ENCODE measurements around the gene CCDC9B.

Gene CCDC9B

DNA sequence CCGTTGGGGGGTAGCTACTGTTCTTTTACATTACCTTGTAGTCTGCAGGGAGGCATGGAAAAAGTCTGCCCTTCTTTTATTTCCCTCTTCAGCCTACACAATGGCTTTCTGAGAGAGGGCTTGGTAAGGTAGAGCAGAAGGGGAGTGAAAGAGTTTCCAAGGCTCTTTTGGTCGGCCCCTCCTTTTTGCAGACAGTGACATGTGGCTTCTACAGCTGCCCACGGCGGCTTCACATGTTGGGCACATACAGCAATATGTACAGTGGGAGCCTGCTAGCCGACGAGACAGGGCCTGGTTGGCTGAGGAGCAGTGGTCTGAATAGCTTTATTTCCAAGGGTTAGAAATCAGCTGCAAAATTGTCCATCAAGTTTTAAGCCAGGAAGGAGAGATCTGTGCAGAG lies 13.3 kb downstream of the CCDC9B start:
- DNase-seq, result no peak

DNA sequence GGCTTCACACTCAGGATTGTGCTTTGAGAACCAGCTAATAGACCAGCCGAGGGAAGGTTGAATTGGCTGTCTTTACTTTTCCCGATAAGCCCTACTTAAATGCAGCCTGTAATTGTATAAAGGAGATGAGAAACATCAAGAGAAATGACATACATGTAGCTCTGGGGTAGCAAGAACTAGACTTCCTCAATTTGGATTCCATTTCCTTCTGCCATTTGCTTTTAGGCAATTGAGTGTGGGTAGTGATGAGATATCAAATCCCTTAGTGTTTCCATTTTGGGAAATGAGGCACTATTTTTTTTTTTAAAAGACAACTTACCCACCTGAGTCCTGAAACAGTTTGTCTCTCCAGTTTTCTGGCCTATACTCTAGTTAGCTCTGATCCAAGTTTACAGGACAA lies 15.0 kb downstream of the CCDC9B start:
- no peak for DNase-seq

DNA sequence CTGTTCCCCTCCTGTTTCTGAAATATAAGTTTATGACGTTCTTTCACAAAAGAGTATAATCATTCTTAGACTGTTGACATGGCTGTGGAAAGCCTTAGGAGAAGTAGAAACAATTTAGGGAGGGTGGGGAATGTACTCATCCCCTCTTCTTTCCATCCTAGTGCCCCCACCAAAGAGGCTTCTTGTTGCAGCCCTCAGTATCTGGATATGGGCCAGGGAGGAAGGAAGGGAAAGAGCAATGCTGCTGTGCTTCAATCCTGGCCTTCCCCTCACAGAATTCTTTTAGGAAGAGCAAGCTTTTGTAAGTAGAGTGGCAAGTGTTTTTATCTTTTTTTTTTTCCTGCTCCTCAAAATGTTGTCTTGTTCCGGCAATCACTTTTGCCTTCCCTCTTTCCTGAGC lies 15.6 kb downstream of the CCDC9B start:
- no peak for DNase-seq

DNA sequence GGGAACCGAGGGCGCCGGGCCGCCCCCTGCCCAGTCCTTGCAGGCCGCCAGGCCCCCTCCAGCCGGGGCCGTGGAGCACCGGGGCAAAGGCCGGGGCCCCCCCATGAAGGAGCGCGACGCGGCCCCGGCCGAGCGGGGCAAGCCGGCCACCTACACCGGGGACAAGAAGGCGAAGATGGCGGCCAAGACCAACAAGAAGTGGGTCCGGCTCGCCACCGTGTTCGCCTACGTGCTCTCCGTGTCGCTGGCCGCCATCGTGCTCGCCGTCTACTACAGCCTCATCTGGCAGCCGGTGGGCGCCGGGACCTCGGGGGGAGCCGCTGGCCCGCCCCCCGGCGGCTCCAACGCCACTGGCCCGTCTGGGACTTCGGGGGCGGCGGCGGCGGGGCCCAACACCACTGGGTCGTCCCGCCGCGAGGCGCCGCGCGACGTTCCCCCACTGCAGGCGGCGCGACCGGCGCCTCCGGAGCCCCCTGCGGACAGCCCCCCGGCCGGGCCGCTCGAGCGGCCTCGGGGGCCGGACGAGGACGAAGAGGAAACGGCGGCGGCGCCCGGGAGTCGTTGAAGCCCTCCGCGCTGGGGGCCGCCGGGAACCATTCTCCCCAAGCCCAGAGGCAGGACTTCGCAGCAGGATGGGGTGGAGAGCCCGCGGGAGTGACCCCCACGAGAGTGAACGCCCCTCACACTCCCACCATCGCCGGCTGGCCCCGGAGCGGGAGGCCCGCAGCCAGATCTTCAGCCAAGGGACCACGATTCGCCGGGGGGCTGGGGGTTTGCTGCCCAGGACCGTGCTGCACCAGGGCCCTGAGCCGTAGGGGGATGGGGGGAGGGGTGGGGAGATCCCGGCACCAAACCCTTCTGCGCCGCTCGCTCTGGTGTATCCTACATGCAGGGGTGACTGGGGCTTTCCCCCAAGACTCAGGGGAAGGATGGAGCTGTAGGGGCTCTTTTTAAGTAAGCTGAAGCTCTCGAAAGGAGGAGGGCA lies 16.5 kb downstream of the CCDC9B start:
- no peak for DNase-seq

DNA sequence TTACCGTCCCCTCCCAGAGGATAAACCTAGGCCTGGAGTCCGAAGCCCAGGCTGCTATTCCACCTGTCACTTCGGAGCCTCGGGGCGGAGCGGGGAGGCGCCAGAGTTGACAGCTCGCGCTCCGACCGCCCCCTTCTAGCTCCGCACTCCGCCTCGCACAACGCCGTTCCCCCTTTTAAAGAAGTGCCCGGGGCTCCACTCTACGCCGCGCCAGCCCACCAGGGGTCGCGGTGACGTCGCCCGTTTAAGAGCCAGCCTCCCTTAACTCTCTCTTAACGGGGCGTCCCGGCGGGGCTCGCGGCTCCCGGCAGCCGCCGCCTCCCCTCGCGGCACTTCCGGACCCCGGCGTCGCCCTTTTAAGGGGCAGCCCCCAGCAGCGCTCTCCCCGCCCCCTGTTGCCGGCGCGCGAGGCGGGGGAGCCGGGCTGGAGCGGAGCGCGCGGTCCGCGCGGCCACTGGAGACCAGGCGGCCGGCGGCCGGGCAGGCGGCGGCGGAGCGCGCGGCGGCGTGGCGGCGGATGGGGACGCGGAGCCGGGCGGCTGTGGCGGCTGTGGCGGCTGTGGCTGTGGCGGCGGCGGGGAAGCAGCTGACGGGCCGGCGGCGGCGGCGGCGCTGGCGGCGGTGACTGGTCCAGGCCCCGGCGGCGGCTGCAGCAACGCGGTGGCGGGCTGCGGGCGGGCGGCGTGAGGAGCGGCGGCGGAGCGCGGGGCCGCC lies 17.3 kb downstream of the CCDC9B start, which contains the start of gene INAFM2:
Gene INAFM2 (plus strand): TSS at position 454 of the 714 bp plus-strand sequence. CDS start 364 bp downstream, outside the sequence.
- DNase-seq, result peak; percentile 95

DNA sequence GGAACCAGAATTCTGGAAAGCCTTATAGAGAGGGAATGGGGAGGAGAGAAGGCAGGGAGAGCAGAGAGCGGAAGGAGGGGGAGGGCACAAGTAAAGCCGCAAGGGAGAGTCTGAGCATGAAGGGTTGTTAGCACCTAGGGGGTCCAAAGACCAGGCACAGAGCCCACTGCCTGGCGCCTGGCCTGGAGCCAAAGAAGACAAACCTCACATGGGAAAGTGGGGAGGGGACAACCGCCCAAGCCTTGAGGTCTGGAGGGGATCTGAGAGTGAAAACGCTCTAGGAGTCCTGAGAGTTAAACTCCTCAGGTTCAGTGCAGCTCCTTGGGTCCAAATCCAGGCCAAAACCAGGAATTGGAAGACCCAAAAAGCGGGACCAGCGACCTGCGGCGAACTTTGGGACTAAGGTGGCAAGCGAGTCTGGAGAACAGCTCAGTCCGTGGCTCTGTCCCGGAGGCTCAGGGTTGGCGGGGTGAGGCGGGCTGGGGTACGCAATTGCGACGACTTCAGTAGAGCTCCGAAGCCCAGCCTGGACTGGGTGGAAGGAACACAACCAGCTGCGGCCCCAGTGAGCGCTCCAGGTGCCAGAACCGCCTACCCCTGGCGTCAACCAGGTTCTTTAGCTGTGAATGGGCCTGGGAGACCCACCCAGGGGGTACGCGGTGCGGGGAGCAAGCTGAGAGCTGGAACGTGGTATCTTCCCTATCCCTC lies 18.1 kb downstream of the CCDC9B start:
- peak; percentile 58 for DNase-seq

DNA sequence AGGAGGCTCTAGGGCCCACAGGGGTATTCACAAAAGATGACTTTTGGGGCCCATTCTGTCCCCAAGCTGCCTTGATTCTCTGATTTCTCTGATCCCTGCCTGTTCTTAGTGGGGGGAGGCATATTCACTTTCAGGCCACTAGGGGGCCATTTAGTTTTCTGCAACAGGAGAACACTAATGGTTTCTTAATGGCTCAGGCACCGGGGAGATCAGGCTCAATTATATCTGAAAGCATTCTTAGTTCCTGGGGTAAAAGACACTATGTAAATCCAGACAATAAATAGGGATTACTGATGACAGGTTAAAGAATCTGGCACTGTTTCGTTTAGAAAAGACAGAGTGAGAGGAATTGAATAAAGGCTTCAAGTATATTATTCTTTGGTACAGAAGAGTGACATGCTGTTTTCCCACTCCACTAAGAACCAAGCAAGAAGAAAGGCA lies 19.8 kb downstream of the CCDC9B start:
- DNase-seq, result peak; percentile 69

DNA sequence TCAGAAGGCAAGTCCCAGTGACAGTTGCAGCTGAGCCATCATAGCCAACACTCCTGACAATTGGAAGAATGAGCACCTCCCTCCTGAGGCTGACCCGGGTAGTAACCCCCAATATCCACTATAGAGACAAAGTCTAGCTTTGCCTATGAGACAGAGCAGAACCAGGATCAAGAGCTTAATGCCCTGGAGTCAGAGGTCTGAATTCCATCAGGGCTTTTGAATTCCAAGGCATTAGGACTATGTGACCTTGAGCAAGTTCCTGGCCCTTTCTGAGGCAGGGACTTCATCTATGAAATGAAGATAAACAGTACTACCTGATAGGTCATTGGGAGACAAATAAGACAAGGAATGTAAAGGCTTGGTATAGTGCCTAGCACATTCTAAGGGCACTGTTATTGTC lies 20.3 kb downstream of the CCDC9B start:
- DNase-seq, result no peak

DNA sequence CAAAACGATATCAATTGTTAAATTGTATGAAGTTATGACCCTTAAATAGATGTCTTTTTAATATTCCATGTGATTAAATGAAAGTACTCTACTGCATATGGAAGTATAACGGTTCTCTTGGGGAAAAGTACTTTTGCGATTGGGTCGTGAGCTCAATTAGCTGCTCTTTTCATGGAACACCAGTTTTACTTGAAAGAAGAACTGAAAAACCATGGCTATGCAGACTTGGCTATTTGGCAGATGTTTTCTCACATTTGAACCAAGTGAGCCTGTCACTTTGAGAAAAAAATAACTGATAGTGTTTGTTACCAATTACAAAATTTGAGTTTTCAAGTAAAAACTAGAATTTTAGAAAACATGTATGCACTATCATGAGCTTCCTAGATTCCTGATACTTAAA lies 23.2 kb downstream of the CCDC9B start:
- no peak for DNase-seq

DNA sequence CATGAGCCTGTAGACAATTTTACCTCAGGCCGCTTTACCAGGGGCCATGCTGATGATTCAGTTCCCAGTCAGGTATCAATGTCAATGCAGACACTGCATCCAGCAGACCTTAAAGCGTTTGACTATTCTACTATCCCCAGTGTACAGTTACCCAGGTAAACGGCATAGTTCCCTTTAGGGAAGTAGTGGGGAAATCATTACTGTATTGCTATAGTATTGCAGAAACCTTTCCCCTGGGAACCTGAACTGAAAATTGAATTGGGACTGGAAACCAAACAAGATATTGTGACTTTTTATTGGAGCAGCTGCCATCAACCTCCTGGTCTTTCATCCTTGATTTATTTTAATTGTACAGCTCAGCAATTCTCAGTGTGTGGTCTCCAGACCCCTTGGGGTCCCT lies 23.8 kb downstream of the CCDC9B start:
- no peak for DNase-seq

DNA sequence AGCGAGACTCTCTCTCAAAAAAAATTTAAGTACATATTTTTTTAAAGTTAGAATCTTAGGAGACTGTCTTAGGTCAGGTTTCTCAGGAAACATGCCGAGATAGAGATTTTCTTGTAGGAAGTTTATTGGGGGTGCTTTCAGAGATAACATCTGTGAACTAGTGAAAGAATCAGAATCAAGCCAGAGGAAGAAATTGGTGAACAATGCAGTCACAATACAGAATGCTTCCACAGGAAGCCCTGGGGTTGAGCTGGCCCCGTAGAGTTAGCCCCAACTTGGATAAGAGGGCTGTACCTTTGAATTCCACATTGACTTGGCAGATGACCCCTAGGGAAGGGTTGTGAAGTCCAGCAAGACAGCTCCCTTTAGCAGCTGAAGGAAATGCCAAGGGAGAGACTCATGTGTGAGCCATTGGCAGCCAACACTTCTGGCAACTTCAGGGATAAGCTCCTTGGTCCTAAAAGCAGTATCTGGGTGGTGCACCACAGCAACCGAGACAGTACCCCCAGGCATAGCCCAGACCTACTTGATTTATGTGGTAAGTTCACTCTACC lies 25.9 kb downstream of the CCDC9B start:
- DNase-seq, result no peak

DNA sequence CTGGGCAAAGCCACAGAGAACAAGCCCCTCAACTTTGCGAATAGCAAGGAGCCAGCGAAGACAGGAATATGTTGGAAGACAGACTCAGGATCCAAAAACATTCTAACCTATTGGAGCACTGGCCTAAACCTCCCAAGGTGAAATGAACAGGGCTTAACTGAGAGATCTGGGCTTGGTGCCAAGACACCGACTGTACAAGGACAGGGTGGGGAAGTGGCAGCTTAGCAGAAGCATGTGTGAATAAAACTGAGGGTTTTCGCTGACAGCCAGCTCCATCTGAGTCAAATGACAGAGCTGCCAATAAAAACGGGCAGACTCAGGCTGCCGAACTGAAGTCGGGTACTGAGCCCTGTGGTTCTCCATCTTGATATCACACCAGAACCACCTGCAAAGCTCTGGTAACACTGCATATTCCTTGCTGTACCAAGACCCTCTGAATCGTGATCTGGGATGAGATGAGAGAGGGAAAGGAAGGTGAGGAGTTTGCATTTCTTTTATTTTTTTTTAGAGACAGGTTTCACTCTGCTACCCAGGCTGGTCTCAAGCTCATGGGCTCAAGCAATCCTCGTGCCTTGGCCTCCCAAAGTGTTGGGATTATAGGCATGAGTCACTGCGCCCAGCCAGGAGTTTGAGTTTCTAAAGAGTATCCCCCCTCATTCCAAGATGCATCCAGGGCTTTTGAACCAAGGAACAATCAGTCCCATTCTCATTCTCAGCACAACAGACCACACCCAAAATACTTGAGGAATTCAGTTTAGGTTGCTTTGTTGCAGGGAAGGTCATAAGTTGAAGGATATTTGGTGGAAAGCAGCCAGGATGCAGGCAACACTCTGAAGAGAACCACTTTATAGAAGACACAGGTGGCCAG lies 27.0 kb downstream of the CCDC9B start:
- no peak for DNase-seq

DNA sequence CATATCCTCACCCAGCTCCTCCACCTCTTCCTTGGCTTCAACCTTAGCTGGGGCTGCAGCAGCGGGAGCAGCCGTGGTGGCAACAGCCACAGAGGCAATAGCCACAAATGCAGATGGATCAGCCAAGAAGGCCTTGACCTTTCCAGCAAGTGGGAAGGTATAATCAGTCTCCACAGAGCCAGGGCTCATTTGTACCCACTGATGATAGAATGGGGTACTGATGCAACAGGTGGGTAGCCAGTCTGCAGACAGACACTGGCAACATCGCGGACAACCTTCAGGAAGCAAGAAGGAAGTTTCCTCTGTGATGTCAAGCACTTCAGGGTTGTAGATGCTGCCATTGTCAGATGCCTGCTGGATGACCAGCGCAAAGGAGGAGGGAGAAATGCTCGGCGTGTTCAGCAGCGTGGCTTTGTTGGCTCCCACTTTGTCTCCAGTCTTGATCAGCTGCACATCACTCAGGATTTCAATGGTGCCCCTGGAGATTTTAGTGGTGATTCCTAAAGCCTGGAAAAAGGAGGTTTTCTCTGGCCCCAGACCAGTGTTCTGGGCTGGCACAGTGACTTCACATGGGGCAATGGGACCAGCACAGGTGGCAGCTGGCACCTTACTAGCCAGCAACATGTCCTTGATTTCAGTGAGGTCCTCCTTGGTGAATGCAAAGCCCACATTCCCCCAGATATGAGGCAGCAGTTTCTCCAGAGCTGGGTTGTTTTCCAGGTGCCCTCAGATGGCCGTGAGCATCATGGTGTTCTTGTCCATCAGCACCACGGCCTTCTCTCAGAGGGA lies 28.2 kb downstream of the CCDC9B start:
- DNase-seq, result no peak

DNA sequence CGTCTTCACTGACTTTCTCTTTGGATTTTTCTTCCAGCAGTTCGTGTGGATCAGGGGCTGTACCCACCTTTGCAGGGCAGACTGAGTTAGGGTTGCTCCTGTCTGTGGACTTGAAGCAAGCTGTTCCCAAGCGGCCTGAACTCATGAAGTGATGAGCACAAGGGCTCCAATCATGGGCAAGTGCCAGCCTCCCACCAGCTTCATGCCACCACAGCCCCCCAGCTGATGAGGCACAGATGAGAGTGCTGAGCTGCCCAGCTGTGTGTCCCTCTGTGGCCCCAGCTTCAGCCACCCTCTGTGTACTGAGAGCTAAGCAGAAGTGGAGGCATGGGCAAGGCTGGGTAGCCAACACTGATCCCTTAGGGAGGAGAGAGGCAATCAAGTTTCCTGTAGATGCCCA lies 29.7 kb downstream of the CCDC9B start:
- no peak for DNase-seq

DNA sequence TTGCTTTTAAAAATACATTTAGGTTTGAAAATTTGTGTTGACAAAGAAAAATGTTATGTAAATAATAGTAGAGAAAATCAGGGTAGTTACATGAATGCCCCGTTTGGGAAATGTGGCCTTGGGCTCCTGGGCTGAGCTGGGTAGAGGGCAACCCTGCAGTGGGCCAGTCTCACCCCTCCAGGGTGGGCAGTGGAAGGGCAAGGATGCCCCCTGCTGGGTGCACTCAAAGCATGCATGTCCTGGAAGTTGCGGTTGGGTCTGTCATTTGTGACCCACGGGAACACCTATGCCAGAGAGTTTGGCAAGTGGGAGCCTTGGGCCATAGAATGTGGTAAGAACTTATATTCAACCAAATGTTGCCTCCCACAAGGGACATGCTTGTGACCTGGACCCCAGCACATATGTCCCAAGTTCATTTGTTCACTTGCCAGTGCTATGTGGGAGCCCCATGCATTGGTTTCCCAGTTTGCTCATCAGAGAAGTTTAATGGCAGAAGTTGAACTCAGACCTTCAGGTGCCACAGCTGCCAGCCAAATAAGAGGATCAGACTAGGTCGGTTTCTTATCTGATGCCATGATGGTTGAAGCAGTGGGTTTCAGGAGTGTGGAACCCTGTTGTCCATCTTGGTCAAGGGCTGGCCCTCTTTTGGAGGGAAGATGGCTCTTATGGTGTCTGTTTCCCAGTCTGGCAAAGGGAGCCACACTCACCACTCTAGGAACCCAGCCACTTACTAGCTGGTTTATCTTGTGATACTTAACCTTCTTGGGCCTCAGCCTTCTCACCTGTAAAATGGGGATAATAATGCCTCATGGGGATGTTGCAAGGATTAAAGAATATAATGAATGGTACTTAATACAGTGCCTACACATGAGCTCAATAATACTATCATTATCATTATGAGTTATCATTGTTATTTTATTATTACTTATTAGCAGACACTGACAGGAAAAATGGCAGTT lies 30.5 kb downstream of the CCDC9B start:
- no peak for DNase-seq

DNA sequence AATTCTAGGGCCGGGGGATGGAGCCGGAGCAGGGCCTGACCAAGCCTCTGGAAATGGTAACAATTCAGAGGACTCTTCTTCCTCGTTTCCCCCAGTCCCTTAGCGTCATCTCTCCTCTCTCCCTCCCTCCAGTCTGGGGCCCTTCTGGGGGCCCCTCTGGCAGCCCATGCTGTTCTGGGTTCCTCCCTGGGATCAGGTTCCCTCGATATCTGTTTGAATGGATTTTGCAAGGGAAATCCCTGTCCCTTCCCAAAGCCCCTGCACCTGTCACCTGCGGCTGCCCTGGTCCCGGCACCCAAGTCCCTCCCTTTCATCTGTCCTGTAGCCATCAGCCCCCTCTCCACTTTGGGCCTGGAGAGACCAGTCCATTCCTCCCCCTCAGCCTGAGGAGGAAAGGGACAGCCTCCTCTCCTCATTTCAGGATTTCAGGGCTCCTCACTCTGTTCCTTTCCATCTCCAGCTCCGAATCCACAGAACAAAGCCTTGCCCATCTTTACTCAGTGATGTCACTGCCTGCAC lies 31.3 kb downstream of the CCDC9B start:
- DNase-seq, result no peak

DNA sequence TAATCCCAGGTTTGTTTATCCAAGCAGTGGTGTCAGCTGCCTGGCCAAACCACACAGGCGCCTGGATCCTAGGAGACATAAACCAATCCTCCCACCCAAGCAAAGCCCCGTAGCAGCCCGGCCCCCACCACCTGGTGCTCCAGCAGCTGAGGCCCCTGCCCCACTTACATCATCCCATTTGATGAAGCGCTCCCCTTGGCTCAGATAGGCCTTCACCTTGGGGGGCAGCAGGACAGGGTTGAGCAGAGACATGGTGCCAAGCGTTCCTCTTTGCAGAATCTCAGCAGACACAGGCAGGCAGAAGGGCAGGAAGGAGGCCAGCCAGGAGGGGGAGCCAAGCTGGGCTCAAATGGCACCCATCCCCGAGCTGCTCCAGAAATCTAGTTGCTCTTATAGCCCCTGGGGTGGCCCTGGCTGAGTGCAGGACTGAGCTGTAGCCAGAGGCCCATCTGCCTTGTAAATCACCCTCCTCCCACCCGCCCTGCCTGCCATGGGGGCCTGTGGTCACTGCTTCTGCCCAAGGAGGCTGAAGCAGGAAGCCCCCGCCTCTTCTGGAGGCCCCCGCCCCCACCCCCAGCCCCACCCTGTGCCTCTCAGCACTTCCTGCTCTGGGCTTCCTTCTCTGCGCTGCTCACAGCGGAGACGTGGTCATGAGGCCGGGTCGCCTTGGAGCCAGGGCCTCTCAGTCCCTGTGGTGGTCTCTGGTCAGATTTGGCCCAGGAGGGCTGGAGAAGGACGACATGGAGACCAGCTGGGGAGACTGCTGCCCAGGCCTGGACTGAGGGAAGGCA lies 33.1 kb downstream of the CCDC9B start, which contains the start of gene PLCB2:
Gene PLCB2 (minus strand): TSS at position 515 of the 791 bp plus-strand sequence. CDS start 263 bp downstream, at position 252.
- no peak for DNase-seq

DNA sequence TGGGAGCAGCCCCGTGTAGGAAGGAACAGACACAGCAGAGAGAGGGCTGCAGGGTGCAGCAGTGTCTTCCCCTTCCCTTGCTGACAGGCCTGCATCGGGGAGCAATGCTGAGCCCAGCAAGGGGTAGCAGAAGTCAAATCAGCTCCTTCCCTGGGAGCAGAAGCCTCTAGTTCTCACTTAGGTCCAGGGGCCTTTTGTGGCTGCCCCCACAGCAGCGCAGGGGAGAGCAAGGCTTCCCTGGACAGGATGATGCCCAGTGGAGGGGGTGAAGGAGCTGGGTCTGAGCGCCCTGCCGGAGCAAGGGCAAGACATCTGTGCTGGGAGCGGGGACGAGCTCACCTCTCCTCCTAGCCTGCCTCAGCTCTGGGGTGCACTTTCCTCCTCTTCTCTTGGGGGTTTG lies 33.8 kb downstream of the CCDC9B start:
- DNase-seq, result no peak

DNA sequence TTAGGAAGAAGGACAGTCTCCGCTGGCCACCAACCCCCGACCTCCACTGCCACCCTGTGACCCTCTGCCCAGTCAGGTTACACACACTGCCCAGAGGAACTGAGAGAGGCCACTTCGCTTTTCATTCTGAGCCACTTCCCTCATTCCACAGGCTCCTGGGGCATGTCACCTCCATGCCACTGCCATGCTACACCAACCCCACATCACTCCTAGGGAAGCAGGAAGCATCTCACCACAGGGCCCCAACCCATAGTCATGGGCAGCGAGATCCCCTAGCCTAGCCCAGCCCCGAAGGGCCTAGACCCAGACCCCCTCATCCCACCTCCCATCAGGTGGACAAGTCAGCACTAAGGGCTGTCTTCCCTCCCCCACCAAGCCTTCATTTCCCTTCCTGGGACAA lies 34.4 kb downstream of the CCDC9B start:
- no peak for DNase-seq
